GM19351 (cell line): Measurements from ENCODE around the gene VIL1.

Source experiments
- ATAC-seq: cut with Tn5 transposase; IDR thresholded peaks from one replicate; pipeline ENCODE4 v1.9.1; 2021; ENCODE audit warnings: mild to moderate bottlenecking, moderate library complexity; ENCODE audit not compliant: unreplicated experiment

The VIL1 gene

GRCh38 chr2:218482651-218483050 is 63.7 kb downstream of the VIL1 start:
- ATAC-seq = no peak

GRCh38 chr2:218485986-218486667 is 67.2 kb downstream of the VIL1 start:
- ATAC-seq = no peak

GRCh38 chr2:218500501-218501060 is 81.7 kb downstream of the VIL1 start:
- ATAC-seq = no peak

DNA sequence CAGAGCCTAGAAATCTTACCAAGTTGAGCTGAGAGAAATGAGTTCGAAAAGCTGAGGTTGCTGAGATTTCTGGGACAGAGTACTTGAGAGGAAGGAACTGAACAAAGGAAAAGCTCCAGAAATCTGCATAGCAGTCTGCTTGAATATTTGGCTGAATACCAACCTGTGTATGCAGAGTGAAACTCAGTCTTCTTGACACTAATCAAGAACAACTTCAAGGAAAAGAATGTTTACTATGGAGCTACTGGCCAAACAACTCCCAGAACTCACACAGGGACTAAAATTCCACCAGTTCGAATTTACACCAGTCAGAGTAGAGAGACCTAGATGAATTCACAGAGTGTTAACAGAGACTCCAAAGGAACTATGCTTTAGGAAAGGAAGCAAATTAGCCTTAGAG is 82.7 kb downstream of the VIL1 start:
- ATAC-seq = no peak
